ENCODE data around the gene FBH1.
"Not testable (repeated sequence)": the region's sequence is repeated elsewhere in the genome, so short reads cannot be mapped to it uniquely, and the experiment has no call there.

Gene FBH1

GRCh38 chr10:5904227-5904626 is 14.2 kb downstream of the FBH1 start:
- DNase-seq (ENCODE audit: low spot score), result no peak

- DNase-seq (ENCODE audit: low spot score), result no peak
Measured at GRCh38 chr10:5905854-5906507, 15.9 kb downstream of the FBH1 start.

GRCh38 chr10:5906651-5907050 is 16.6 kb downstream of the FBH1 start:
- DNase-seq (ENCODE audit: low spot score), result no peak

GRCh38 chr10:5908676-5909075 is 18.6 kb downstream of the FBH1 start:
- DNase-seq (ENCODE audit: low spot score), result not testable (repeated sequence)

GRCh38 chr10:5910323-5911100 is 20.5 kb downstream of the FBH1 start:
- no peak for DNase-seq (ENCODE audit: low spot score)

- DNase-seq (ENCODE audit: low spot score), result no peak
Measured at GRCh38 chr10:5911670-5912069, 21.6 kb downstream of the FBH1 start.

GRCh38 chr10:5913736-5914135 is 23.7 kb downstream of the FBH1 start:
- no peak for DNase-seq (ENCODE audit: low spot score)

- no peak for DNase-seq (ENCODE audit: low spot score)
Measured at GRCh38 chr10:5915451-5915850, 25.4 kb downstream of the FBH1 start.

- no peak for DNase-seq (ENCODE audit: low spot score)
Measured at GRCh38 chr10:5917305-5917704, 27.3 kb downstream of the FBH1 start.

- no peak for DNase-seq (ENCODE audit: low spot score)
Measured at GRCh38 chr10:5918763-5919162, 28.7 kb downstream of the FBH1 start.

GRCh38 chr10:5919568-5919967 is 29.5 kb downstream of the FBH1 start:
- DNase-seq (ENCODE audit: low spot score), result no peak

GRCh38 chr10:5921746-5922145 is 31.7 kb downstream of the FBH1 start:
- no peak for DNase-seq (ENCODE audit: low spot score)

GRCh38 chr10:5924889-5925288 is 34.8 kb downstream of the FBH1 start:
- no peak for DNase-seq (ENCODE audit: low spot score)

GRCh38 chr10:5927306-5927705 is 37.3 kb downstream of the FBH1 start:
- no peak for DNase-seq (ENCODE audit: low spot score)

- no peak for DNase-seq (ENCODE audit: low spot score)
Measured at GRCh38 chr10:5929442-5929841, 39.4 kb downstream of the FBH1 start.

- no peak for DNase-seq (ENCODE audit: low spot score)
Measured at GRCh38 chr10:5930272-5930671, 40.2 kb downstream of the FBH1 start.

- no peak for DNase-seq (ENCODE audit: low spot score)
Measured at GRCh38 chr10:5932345-5932744, 42.3 kb downstream of the FBH1 start.

- no peak for DNase-seq (ENCODE audit: low spot score)
Measured at GRCh38 chr10:5933909-5934546, 44.0 kb downstream of the FBH1 start.

GRCh38 chr10:5935628-5936027 is 45.6 kb downstream of the FBH1 start:
- no peak for DNase-seq (ENCODE audit: low spot score)

- no peak for DNase-seq (ENCODE audit: low spot score)
Measured at GRCh38 chr10:5937016-5937415, 47.0 kb downstream of the FBH1 start.

GRCh38 chr10:5938291-5938690 is 48.2 kb downstream of the FBH1 start:
- DNase-seq (ENCODE audit: low spot score), result no peak

- DNase-seq (ENCODE audit: low spot score), result no peak
Measured at GRCh38 chr10:5940807-5941218, 50.8 kb downstream of the FBH1 start.

GRCh38 chr10:5941579-5941978 is 51.5 kb downstream of the FBH1 start:
- DNase-seq (ENCODE audit: low spot score), result no peak

All from RKO (cell line).